Left renal cortex interstitium (tissue), 4 donors: ENCODE measurements around the gene FNDC3B. TPM values are rescaled to one million over a fixed set of nuclear protein-coding genes. Genes with fewer than 3 reads are reported as not detected.

ENCODE experiments used
- DNase-seq, 4 donors: peaks; one replicate each; pipeline ENCODE4 v3.0.0-alpha.2; 2013; ENCODE audit warnings: low read depth in 4 of 4, low spot score in 2 of 4, missing footprints in 1 of 4
- polyA plus RNA-seq, 4 donors: library from polyadenylated mRNA; unstranded; fragments of 120-200 nt; gene quantifications; one replicate each; pipeline ENCODE4 v1.2.1, GENCODE V29; 2013; ENCODE audit not compliant: insufficient read length in 4 of 4

The FNDC3B gene
- polyA plus RNA-seq, 4 donors, result 53.6 to 63.8 (median 59.8) TPM

GRCh38 chr3:172296975-172297332 is 257.6 kb downstream of the FNDC3B start:
- no peak for DNase-seq

DNA sequence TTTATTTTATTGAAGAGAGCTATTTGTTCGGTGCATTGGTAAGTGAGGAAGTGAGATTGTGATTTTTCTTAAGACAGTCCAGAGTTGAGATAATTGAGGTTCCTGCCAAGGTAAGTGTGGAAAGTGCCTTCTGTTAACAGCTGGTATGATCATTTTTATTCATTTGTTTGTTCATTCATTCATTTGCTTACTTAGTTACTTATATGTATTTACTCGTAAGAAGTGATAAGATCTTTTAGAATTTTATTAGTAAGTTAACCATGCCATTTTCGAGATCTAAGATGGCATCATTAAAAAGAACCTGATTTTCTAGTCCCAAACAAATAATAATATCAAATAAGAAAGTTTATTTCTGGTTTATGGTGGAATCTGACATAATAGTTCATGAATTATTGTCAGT is 258.9 kb downstream of the FNDC3B start:
- no peak for DNase-seq

DNA sequence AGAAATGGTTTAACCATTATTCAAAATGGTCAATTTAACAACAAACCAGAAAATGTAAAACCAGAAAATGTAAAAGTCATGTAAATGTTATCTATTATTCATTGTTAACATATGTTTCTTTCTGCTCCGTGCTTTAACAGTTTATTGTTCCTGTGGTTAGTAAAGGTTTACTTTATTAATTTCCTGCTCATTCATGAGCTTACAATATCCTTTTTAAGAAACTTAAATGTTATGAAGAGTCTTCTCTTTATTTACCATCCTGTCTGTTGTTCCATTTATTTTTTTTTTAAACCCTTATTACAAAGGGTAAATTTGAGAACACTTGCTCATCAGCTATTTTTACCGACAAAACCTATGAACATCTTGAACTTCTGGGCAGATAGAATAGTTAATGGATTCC is 260.8 kb downstream of the FNDC3B start:
- no peak for DNase-seq

DNA sequence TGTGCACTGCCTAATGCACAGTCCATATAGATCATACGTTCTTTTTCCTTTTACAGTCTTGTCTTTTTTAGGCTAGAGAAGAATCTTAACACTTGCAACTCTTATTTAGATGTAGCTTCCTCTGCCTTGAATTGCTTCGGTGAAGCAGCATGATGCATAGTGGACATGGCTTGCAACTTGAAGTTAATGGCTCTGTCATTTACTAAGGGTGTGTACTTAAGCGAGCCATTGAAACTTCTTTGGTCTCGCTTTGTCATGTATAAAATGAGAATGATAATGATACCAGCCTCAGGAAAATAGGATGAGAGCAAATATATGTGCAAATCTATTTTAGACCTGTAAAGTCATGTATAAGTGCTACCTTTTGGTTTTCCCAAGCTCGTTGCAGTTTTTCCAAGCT is 261.5 kb downstream of the FNDC3B start:
- DNase-seq, result no peak

DNA sequence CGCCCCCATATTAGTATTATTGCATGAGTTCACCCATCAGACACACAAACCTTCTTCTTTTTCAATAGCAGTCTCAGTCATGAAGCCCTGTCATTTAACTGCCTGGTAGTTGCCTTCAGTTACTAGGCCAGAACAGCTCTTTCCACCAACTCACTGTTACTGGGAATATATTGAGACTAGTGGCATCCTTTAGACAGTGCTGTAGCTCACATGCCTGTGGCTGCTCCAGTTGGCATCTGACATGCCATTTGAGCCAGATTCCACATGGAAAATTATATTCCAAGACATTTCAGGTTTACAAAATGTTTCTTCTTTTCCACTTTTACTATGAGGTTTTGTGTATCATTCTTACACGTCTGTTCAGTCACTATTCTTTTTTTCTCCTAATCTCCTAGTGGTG is 262.8 kb downstream of the FNDC3B start:
- DNase-seq, result no peak

DNA sequence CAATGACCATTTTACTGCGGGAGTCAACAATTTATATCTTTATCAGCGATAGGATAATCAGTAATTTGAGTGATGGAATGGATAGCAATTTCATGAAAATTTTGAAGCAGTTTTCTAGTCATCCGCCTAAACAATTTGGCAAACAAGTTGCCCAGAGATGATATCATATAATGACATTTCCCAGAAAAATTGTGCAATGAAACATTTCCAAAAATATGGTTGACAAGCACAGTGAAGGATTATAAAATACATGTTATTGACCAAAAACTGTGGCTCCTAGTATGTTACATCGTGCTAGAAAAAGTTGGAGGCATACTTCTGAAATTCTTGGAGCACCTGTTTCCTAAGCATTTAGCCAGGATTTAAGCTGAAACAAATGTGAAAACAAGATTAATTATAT is 263.8 kb downstream of the FNDC3B start:
- DNase-seq, result no peak

GRCh38 chr3:172303941-172304558 is 264.7 kb downstream of the FNDC3B start:
- no peak for DNase-seq

- DNase-seq, result no peak
Observed at GRCh38 chr3:172305552-172305951, 266.2 kb downstream of the FNDC3B start.

- DNase-seq, result no peak
Observed at GRCh38 chr3:172305974-172306373, 266.6 kb downstream of the FNDC3B start.

DNA sequence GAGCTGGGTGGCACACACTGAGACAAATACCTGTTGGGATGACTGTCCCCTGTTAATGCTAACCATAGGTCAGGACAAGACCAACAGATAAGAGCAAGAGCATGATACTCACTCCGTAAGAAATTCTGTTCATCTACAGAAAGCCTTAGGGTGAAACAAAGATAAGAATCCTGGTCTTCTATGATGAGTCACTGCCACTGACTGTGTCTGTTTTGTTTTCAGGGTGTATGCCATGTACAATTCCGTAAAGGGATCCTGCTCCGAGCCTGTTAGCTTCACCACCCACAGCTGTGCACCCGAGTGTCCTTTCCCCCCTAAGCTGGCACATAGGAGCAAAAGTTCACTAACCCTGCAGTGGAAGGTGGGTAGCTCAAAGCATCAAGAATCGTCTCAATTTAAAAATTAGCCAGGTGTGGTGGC is 267.8 kb downstream of the FNDC3B start:
- no peak for DNase-seq

DNA sequence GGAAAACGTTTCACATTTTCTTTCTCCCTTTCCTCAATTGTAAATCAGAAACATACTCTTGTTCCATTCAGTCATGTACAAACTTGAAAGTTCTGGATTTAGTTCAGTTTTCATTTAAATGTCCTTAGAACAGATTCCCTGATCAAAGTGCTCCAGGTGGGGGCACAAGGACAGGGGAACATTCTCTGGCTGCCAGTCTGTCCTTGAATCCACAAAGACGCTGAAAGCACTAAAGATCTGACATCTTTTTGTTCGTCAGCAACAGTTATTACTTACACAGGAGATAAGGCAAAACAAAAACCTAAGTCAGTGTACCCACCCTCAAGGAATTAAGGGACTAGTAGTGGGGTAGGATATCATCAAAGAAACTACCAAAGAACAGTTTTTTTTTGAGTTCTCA is 269.7 kb downstream of the FNDC3B start:
- DNase-seq, result no peak

- no peak for DNase-seq
Observed at GRCh38 chr3:172309741-172310427, 270.5 kb downstream of the FNDC3B start.

DNA sequence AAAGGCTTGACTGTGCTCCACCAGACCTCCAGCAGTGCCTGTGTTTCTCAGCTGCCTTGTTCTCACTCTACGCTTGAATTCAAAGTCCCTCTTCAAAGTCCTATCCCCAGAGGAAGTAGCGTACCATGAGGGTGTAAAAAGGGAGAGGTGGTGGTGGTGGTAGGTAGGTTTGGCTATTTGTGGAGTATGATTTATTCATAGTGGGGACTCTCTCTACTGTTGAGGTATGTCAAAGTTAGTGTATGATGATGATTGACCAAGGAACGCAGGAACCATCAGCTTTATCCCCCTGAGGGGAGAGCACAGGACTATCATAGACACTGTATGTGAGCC is 271.0 kb downstream of the FNDC3B start:
- no peak for DNase-seq

GRCh38 chr3:172311217-172311616 is 271.8 kb downstream of the FNDC3B start:
- no peak for DNase-seq

DNA sequence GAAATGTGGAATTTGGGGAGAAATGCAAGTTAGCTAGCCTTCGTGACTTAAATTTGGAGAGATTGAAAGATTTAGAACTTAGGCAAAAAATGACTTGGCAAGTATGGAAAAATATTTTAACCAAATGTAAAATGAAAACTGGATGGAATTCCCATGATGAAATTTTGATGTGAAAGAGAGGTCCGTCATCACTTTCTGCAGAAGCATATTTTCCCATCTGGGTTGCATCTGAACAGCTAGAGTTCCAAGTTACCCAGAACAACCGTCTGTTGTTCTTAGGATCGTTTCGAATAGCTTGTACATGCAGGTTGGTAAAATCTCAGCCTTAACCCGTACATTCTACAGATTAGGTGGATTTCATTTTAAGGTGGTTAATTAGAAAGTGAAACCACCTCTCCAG is 272.6 kb downstream of the FNDC3B start:
- no peak for DNase-seq

GRCh38 chr3:172312711-172313110 is 273.3 kb downstream of the FNDC3B start:
- DNase-seq, result no peak

DNA sequence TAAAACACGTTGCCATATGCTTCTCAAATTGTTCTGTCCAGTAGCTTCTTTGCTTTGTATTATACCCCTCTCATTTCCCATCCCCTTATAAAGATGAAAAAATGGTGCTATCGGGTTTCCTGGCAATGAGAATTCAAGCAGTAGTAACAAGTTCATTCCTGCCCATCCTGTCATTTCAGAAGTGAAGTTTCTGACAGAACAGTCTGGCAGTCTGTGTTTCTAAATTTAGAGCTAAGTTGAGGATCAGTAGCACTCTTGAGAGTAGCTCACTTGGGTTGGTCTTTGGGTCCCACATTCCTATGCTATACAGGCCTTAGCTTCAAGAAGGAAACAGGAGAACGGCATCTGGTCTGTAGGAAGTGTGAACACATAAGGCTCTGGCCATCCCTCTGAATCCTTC is 274.3 kb downstream of the FNDC3B start:
- DNase-seq, result no peak

- no peak for DNase-seq
Observed at GRCh38 chr3:172314591-172315160, 275.3 kb downstream of the FNDC3B start.

DNA sequence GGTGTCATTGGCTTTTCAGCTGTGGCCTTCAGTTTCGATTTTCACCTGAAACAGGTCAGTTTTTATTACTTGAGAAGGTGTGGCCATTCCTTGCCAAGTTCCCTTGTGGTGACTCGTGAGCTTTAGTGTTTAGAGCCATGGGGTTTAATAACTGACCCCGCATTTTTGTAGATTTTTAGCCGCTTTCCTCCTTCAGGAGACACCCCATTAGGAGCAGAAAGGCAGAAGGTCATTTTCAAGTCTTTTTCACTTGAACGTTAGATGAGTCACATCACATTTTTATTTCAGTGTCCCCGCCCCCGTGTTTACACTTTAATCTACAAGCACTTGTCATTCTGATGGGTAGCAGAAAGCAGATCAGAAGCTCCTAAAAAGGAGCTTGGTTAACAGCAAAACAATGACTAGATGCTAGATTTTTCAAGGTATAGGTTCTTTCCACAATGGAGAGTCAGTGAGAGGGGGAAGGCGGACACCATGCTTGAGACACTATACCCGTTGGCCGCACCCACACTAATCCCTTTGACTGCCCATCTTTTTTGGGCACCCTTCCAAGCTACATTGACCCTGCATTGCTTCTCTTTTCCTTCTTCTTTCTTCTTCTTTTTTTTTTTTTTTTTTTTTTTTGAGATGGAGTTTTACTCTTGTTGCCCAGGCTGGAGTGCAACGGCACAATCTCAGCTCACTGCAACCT is 276.2 kb downstream of the FNDC3B start:
- no peak for DNase-seq

GRCh38 chr3:172316758-172317157 is 277.4 kb downstream of the FNDC3B start:
- DNase-seq, result no peak

DNA sequence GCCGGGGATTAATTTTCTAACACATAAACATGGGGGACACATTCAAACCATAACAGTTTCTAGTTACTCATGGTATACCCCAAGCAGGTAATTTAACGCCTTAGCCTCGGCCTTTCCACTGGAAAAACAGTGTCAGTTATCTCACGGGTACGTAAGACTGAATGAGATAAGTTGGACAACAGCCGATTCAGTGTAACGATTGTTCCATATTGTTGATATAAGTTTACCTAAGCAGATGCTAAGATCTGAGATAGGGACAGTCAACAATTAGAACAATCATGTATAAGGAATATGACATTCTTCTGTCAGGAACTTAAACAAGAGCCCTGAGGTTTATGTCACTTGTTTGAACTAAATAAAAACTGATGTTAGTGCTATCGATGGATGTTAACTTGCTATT is 278.1 kb downstream of the FNDC3B start:
- no peak for DNase-seq

DNA sequence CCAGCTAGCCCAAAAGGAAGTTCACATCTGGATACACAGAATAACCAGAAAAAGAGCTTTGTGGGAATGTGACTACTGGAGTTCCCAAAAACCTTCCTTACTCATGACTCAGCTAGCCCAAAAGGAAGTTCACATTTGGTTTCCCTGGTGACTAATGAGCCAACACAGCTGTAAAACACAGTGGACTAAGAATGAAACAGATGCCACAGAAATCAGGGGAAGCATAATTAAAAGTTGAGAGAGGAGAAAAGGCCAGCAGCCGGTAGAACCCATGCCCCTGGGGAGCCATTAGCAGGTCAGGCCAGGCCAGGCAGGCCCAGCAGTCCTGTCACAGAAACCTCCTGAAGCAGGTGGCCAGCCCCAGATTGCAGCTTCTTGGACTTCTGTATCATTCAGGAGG is 278.6 kb downstream of the FNDC3B start:
- DNase-seq, result peak in 1 of 4 donors; percentile 45
